HG03521 (cell line): ENCODE data around the gene SPARC.

Experiments used
- ATAC-seq: cut with Tn5 transposase; IDR thresholded peaks from one replicate; pipeline ENCODE4 v1.9.1; 2021; ENCODE audit warnings: mild to moderate bottlenecking, moderate library complexity; ENCODE audit not compliant: unreplicated experiment

SPARC gene

GRCh38 chr5:151661968-151662732 is 24.6 kb downstream of the SPARC start:
- ATAC-seq: peak; percentile 67

GRCh38 chr5:151660616-151661495 is 25.9 kb downstream of the SPARC start:
- ATAC-seq: no peak

GRCh38 chr5:151659001-151659754 is 27.5 kb downstream of the SPARC start:
- peak; percentile 52 for ATAC-seq

- no peak for ATAC-seq
Observed at GRCh38 chr5:151657114-151657513, 29.6 kb downstream of the SPARC start.

- ATAC-seq: no peak
Observed at GRCh38 chr5:151656311-151656710, 30.4 kb downstream of the SPARC start.

- peak; percentile 95 for ATAC-seq
Observed at GRCh38 chr5:151651997-151652645, 34.6 kb downstream of the SPARC start.

GRCh38 chr5:151648988-151649387 is 37.7 kb downstream of the SPARC start:
- ATAC-seq: no peak

GRCh38 chr5:151648089-151648488 is 38.6 kb downstream of the SPARC start:
- no peak for ATAC-seq

- ATAC-seq: no peak
Observed at GRCh38 chr5:151647320-151647861, 39.3 kb downstream of the SPARC start.

GRCh38 chr5:151646334-151646733 is 40.4 kb downstream of the SPARC start:
- ATAC-seq: no peak

GRCh38 chr5:151643388-151643787 is 43.3 kb downstream of the SPARC start:
- ATAC-seq: no peak

GRCh38 chr5:151642472-151643140 is 44.1 kb downstream of the SPARC start:
- no peak for ATAC-seq

- no peak for ATAC-seq
Observed at GRCh38 chr5:151638619-151639018, 48.1 kb downstream of the SPARC start.

- no peak for ATAC-seq
Observed at GRCh38 chr5:151637676-151638075, 49.0 kb downstream of the SPARC start.

- ATAC-seq: no peak
Observed at GRCh38 chr5:151633892-151634291, 52.8 kb downstream of the SPARC start.

- ATAC-seq: no peak
Observed at GRCh38 chr5:151632941-151633340, 53.8 kb downstream of the SPARC start.

GRCh38 chr5:151632524-151632923 is 54.2 kb downstream of the SPARC start:
- no peak for ATAC-seq

- no peak for ATAC-seq
Observed at GRCh38 chr5:151631941-151632340, 54.8 kb downstream of the SPARC start.

GRCh38 chr5:151630088-151630487 is 56.6 kb downstream of the SPARC start:
- no peak for ATAC-seq
